CD8-positive, alpha-beta memory T cell (primary cell): ENCODE data around the gene UAP1L1. TPM values are rescaled to one million over a fixed set of nuclear protein-coding genes. Genes with fewer than 3 reads are reported as not detected.
A peak's percentile ranks its signal among the peaks of the same experiment; 100 is the strongest.
"Not testable (repeated sequence)": the region's sequence is repeated elsewhere in the genome, so short reads cannot be mapped to it uniquely, and the experiment has no call there.

Experiments used
- CTCF ChIA-PET: fragments of 350-600 bp; sonication (Branson Sonifier 250); formaldehyde crosslinking; loops from one replicate; lab custom pipeline; 2021; ENCODE audit warnings: antibody characterized with exemption; lab: Charles Lee
- POLR2A ChIA-PET: fragments of 350-600 bp; sonication (Branson Sonifier 250); formaldehyde crosslinking; loops from one replicate; lab custom pipeline; 2021; ENCODE audit warnings: antibody characterized with exemption; lab: Charles Lee
- DNase-seq, 5 donors: peaks; one replicate each; pipeline versions ENCODE4 v3.0.0 to v3.0.0-alpha.2; 2020 to 2022; ENCODE audit warnings: mixed read lengths in 1 of 5
- H3K27ac ChIP-seq: one replicate; pipeline ENCODE4 v1.7.0; 2013; ENCODE audit warnings: low read depth, mild to moderate bottlenecking, low read length, moderate library complexity
- H3K27me3 ChIP-seq: 2 replicates; pipeline ENCODE4 v1.7.0; 2013; ENCODE audit warnings: low read length, mild to moderate bottlenecking; ENCODE audit not compliant: insufficient read depth, poor library complexity, severe bottlenecking
- H3K36me3 ChIP-seq: 2 replicates; pipeline ENCODE4 v1.7.0; 2013; ENCODE audit warnings: mild to moderate bottlenecking, low read length, moderate library complexity; ENCODE audit not compliant: insufficient read depth
- H3K4me1 ChIP-seq: 2 replicates; pipeline ENCODE4 v1.7.0; 2013; ENCODE audit warnings: mild to moderate bottlenecking, low read length, moderate library complexity; ENCODE audit not compliant: insufficient read depth
- H3K4me3 ChIP-seq: 2 replicates; pipeline ENCODE4 v1.7.0; 2013; ENCODE audit warnings: mild to moderate bottlenecking, low read length
- H3K9me3 ChIP-seq: 2 replicates; pipeline ENCODE4 v1.7.0; 2013; ENCODE audit warnings: mild to moderate bottlenecking, low read length
- H3K27ac Mint-ChIP-seq, 8 donors: one replicate each; pipeline ENCODE4 v1.8.0; 2020 to 2021; ENCODE audit warnings: mixed read lengths in 8 of 8, mild to moderate bottlenecking in 6 of 8, inconsistent platforms in 3 of 8, moderate library complexity in 3 of 8
- H3K27me3 Mint-ChIP-seq, 2 donors: one replicate each; pipeline ENCODE4 v1.8.0; 2020 to 2021; ENCODE audit warnings: mixed read lengths in 2 of 2, mild to moderate bottlenecking in 1 of 2, moderate library complexity in 1 of 2
- H3K36me3 Mint-ChIP-seq, 3 donors: one replicate each; pipeline ENCODE4 v1.8.0; 2020 to 2021; ENCODE audit warnings: mixed read lengths in 3 of 3, inconsistent platforms in 1 of 3, mild to moderate bottlenecking in 1 of 3
- H3K4me1 Mint-ChIP-seq, 3 donors: one replicate each; pipeline ENCODE4 v1.8.0; 2020 to 2021; ENCODE audit warnings: mixed read lengths in 3 of 3, inconsistent platforms in 1 of 3, mild to moderate bottlenecking in 1 of 3
- H3K4me3 Mint-ChIP-seq, 7 donors: one replicate each; pipeline ENCODE4 v1.8.0; 2020 to 2021; ENCODE audit warnings: mixed read lengths in 7 of 7, mild to moderate bottlenecking in 6 of 7, moderate library complexity in 4 of 7, inconsistent platforms in 2 of 7
- H3K9me3 Mint-ChIP-seq, 5 donors: one replicate each; pipeline ENCODE4 v1.8.0; 2020 to 2022; ENCODE audit warnings: mixed read lengths in 5 of 5, mild to moderate bottlenecking in 3 of 5, moderate library complexity in 2 of 5, inconsistent platforms in 1 of 5
- polyA plus RNA-seq: library from polyadenylated mRNA; unstranded; fragments of 300-500 nt; fragmentation: Illumina TruSeq; gene quantifications from one replicate; pipeline ENCODE4 v1.2.3, GENCODE V29; 2021
- total RNA-seq, 2 experiments: library from RNA; stranded (reverse); gene quantifications; one replicate each; pipeline ENCODE4 v1.2.3, GENCODE V29; 2021

The UAP1L1 gene
- total and polyA plus RNA-seq, 3 experiments from 2014 or later = 4.6 to 15.5 (median 15.3) TPM

GRCh38 chr9:137031904-137032640, 45.2 kb upstream of the UAP1L1 start, which contains the start of gene FUT7:
TSS of gene FUT7 (minus strand) at chr9:137032088. CDS start at chr9:137031991, 97 bp downstream.
- POLR2A ChIA-PET = interaction anchor here (0.6 to 0.7 kb wide), 2 partner anchors 39 kb away, joined by 3 to 4 read pairs; partner anchors contain the start of gene SAPCD2
- Mint-ChIP-seq H3K27ac (peak within 1 kb of the TSS; percentile 77 to 98 (median 90)), H3K36me3 (peaks cover 0 to 1% (median 0%) of the 10 kb centered on the region in 3 donors), H3K9me3 (no peaks in the 10 kb centered on the region), H3K27me3 (no peaks in the 10 kb centered on the region), H3K4me1 (peaks cover 44 to 65% (median 50%) of the 10 kb centered on the region in 3 donors), H3K4me3 (peak within 1 kb of the TSS; percentile 70 to 95 (median 90))
- peak in 3 of 5 donors; percentile 24 to 39 (median 36) for DNase-seq
- no peak within 1 kb of the TSS for H3K27ac ChIP-seq
- peaks cover 59% of the 10 kb centered on the region for H3K4me1 ChIP-seq
- H3K9me3 ChIP-seq = no peaks in the 10 kb centered on the region
- peak within 1 kb of the TSS; percentile 74 for H3K4me3 ChIP-seq
- H3K27me3 ChIP-seq = no peaks in the 10 kb centered on the region
- CTCF ChIA-PET = interaction anchor here (0.9 to 8.9 kb wide), 9 partner anchors 15 to 240 kb away, joined by 3 to 159 read pairs (median 6); partner anchors contain the start of genes C8G, CLIC3, FBXW5 and MAN1B1
- H3K36me3 ChIP-seq = no peaks in the 10 kb centered on the region

GRCh38 chr9:137032858-137033257, 44.5 kb upstream of the UAP1L1 start:
- Mint-ChIP-seq H3K4me1 (peaks cover 41 to 61% (median 46%) of the 10 kb centered on the region in 3 donors), H3K27ac (peak overlapping the region; percentile 58 to 96 (median 86)), H3K36me3 (no peaks in the 10 kb centered on the region), H3K27me3 (no peaks in the 10 kb centered on the region), H3K4me3 (peak overlapping the region; percentile 11 to 74 (median 67)), H3K9me3 (no peaks in the 10 kb centered on the region)
- Histone ChIP-seq H3K27me3 (no peaks in the 10 kb centered on the region), H3K36me3 (no peaks in the 10 kb centered on the region), H3K9me3 (no peaks in the 10 kb centered on the region), H3K4me1 (peaks cover 54% of the 10 kb centered on the region), H3K4me3 (no peak overlapping the region), H3K27ac (no peak overlapping the region)
- CTCF ChIA-PET = interaction anchor here (0.9 to 8.9 kb wide), 7 partner anchors 14 to 244 kb away, joined by 3 to 159 read pairs (median 6); partner anchors contain the start of genes C8G, FBXW5, MAN1B1 and TMEM141
- POLR2A ChIA-PET = interaction anchor here (0.5 to 0.6 kb wide), 2 partner anchors 38 to 572 kb away, joined by 3 read pairs; partner anchors contain the start of genes ARRDC1 and SAPCD2
- no peak for DNase-seq

GRCh38 chr9:137033481-137033880, 43.8 kb upstream of the UAP1L1 start:
- peak overlapping the region in 5 of 7 donors; percentile 15 to 74 (median 59) for H3K4me3 Mint-ChIP-seq
- CTCF ChIA-PET = interaction anchor here (0.7 to 8.9 kb wide), 4 partner anchors 62 to 245 kb away, joined by 3 to 159 read pairs (median 48); partner anchors contain the start of genes AJM1, C8G, FBXW5 and TMEM141
- H3K27me3 Mint-ChIP-seq, H3K9me3 Mint-ChIP-seq, H3K27me3 ChIP-seq, POLR2A ChIA-PET, DNase-seq, H3K4me3 ChIP-seq, H3K27ac ChIP-seq, H3K36me3 Mint-ChIP-seq, H3K9me3 ChIP-seq, H3K36me3 ChIP-seq: not testable (repeated sequence)
- peaks cover 54% of the 10 kb centered on the region for H3K4me1 ChIP-seq
- H3K4me1 Mint-ChIP-seq = peaks cover 41 to 61% (median 46%) of the 10 kb centered on the region in 3 donors
- peak overlapping the region in 6 of 8 donors; percentile 23 to 96 (median 62) for H3K27ac Mint-ChIP-seq

GRCh38 chr9:137034039-137034708, 43.1 kb upstream of the UAP1L1 start:
- Histone ChIP-seq H3K4me1 (peaks cover 49% of the 10 kb centered on the region), H3K4me3 (peak overlapping the region; percentile 58)

GRCh38 chr9:137034709-137035506, 42.4 kb upstream of the UAP1L1 start:
- peak overlapping the region; percentile 38 for H3K27ac ChIP-seq

More at GRCh38 chr9:137034039-137034708, 43.1 kb upstream of the UAP1L1 start:
- H3K36me3 Mint-ChIP-seq = no peaks in the 10 kb centered on the region
- no peaks in the 10 kb centered on the region for H3K36me3 ChIP-seq
- H3K4me1 Mint-ChIP-seq = peaks cover 41 to 55% (median 42%) of the 10 kb centered on the region in 3 donors
- no peak for DNase-seq
- CTCF ChIA-PET = interaction anchor here (0.9 to 8.9 kb wide), 43 partner anchors 8 to 307 kb away, joined by 3 to 159 read pairs (median 7); partner anchors contain the start of genes AJM1, C8G, CLIC3 and FBXW5
- no peaks in the 10 kb centered on the region for H3K27me3 Mint-ChIP-seq
- no peaks in the 10 kb centered on the region for H3K27me3 ChIP-seq
- peak overlapping the region; percentile 75 to 96 (median 89) for H3K27ac Mint-ChIP-seq
- H3K4me3 Mint-ChIP-seq = peak overlapping the region; percentile 72 to 89 (median 76)
- POLR2A ChIA-PET = interaction anchor here (0.6 to 2.0 kb wide), 10 partner anchors 13 to 246 kb away, joined by 3 to 18 read pairs (median 5); partner anchors contain the start of genes AJM1, C8G, FBXW5 and PAXX
- H3K9me3 ChIP-seq = no peaks in the 10 kb centered on the region
- no peaks in the 10 kb centered on the region for H3K9me3 Mint-ChIP-seq
- no peak overlapping the region for H3K27ac ChIP-seq

GRCh38 chr9:137035507-137035834, 41.8 kb upstream of the UAP1L1 start:
- no peaks in the 10 kb centered on the region for H3K9me3 ChIP-seq
- H3K27ac Mint-ChIP-seq = peak overlapping the region in 3 of 8 donors; percentile 86 to 91 (median 89)

More at GRCh38 chr9:137034709-137035506, 42.4 kb upstream of the UAP1L1 start:
- H3K27me3 Mint-ChIP-seq = no peaks in the 10 kb centered on the region
- H3K4me1 Mint-ChIP-seq = peaks cover 35 to 48% (median 36%) of the 10 kb centered on the region in 3 donors
- Histone ChIP-seq H3K9me3 (no peaks in the 10 kb centered on the region), H3K36me3 (no peaks in the 10 kb centered on the region), H3K27me3 (no peaks in the 10 kb centered on the region), H3K4me1 (peaks cover 42% of the 10 kb centered on the region), H3K4me3 (peak overlapping the region; percentile 58)
- peak; percentile 81 to 92 (median 83) for DNase-seq
- H3K36me3 Mint-ChIP-seq = no peaks in the 10 kb centered on the region
- H3K27ac Mint-ChIP-seq = peak overlapping the region; percentile 75 to 96 (median 89)
- POLR2A ChIA-PET = interaction anchor here (0.6 to 2.0 kb wide), 13 partner anchors 10 to 247 kb away, joined by 3 to 18 read pairs (median 5); partner anchors contain the start of genes AJM1, C8G, FBXW5 and NPDC1
- CTCF ChIA-PET = interaction anchor here (0.6 to 8.9 kb wide), 60 partner anchors 9 to 308 kb away, joined by 3 to 159 read pairs (median 6); partner anchors contain the start of genes AJM1, C8G, CLIC3 and FBXW5
- peak overlapping the region; percentile 72 to 89 (median 76) for H3K4me3 Mint-ChIP-seq
- H3K9me3 Mint-ChIP-seq = no peaks in the 10 kb centered on the region

More at GRCh38 chr9:137035507-137035834, 41.8 kb upstream of the UAP1L1 start:
- CTCF ChIA-PET = interaction anchor here (0.6 to 8.9 kb wide), 54 partner anchors 9 to 308 kb away, joined by 3 to 159 read pairs (median 6); partner anchors contain the start of genes AJM1, C8G, CLIC3 and FBXW5
- POLR2A ChIA-PET = interaction anchor here (0.6 to 2.0 kb wide), 12 partner anchors 9 to 248 kb away, joined by 3 to 18 read pairs (median 5); partner anchors contain the start of genes AJM1, C8G, FBXW5 and NPDC1
- no peak overlapping the region for H3K27ac ChIP-seq
- no peak for DNase-seq
- H3K9me3 Mint-ChIP-seq = no peaks in the 10 kb centered on the region
- peak overlapping the region in 2 of 7 donors; percentile 76 to 78 for H3K4me3 Mint-ChIP-seq
- peaks cover 32 to 42% (median 33%) of the 10 kb centered on the region in 3 donors for H3K4me1 Mint-ChIP-seq
- no peaks in the 10 kb centered on the region for H3K36me3 Mint-ChIP-seq
- H3K4me3 ChIP-seq = no peak overlapping the region
- H3K27me3 ChIP-seq = no peaks in the 10 kb centered on the region
- peaks cover 36% of the 10 kb centered on the region for H3K4me1 ChIP-seq
- H3K36me3 ChIP-seq = no peaks in the 10 kb centered on the region
- H3K27me3 Mint-ChIP-seq = no peaks in the 10 kb centered on the region
